CD4-positive, alpha-beta T cell treated with Interleukin-15 for 4 hours (primary cell): ENCODE results near the gene RPS6KA1.
"Not testable (repeated sequence)": the region's sequence is repeated elsewhere in the genome, so short reads cannot be mapped to it uniquely, and the experiment has no call there.

Source experiments
- DNase-seq: peaks from one replicate; pipeline ENCODE4 v3.0.0-alpha.2; 2020; ENCODE audit warnings: low spot score

Gene RPS6KA1

GRCh38 chr1:26529655-26530409 lies at the start of gene RPS6KA1:
TSS of gene RPS6KA1 (plus strand) at chr1:26529761. CDS start at chr1:26529921, 160 bp downstream.
- DNase-seq, result peak; percentile 54

- no peak for DNase-seq
Observed at GRCh38 chr1:26482921-26483320, 46.6 kb upstream of the RPS6KA1 start.

- no peak for DNase-seq
Observed at GRCh38 chr1:26483980-26484379, 45.6 kb upstream of the RPS6KA1 start.

GRCh38 chr1:26490155-26490554 lies 39.4 kb upstream of the RPS6KA1 start:
- DNase-seq, result no peak

- DNase-seq, result no peak
Observed at GRCh38 chr1:26493267-26493666, 36.3 kb upstream of the RPS6KA1 start.

- DNase-seq, result no peak
Observed at GRCh38 chr1:26493938-26494337, 35.6 kb upstream of the RPS6KA1 start.

- no peak for DNase-seq
Observed at GRCh38 chr1:26496861-26497260, 32.7 kb upstream of the RPS6KA1 start.

- DNase-seq, result no peak
Observed at GRCh38 chr1:26498894-26499293, 30.7 kb upstream of the RPS6KA1 start.

GRCh38 chr1:26500488-26501175 lies 28.9 kb upstream of the RPS6KA1 start:
- peak; percentile 90 for DNase-seq

- not testable (repeated sequence) for DNase-seq
Observed at GRCh38 chr1:26510711-26511110, 18.9 kb upstream of the RPS6KA1 start.

GRCh38 chr1:26515836-26516235 lies 13.7 kb upstream of the RPS6KA1 start:
- not testable (repeated sequence) for DNase-seq

GRCh38 chr1:26516987-26517765 lies 12.4 kb upstream of the RPS6KA1 start:
- no peak for DNase-seq

GRCh38 chr1:26517766-26518049 lies 11.9 kb upstream of the RPS6KA1 start:
- DNase-seq, result no peak

- DNase-seq, result no peak
Observed at GRCh38 chr1:26518355-26518754, 11.2 kb upstream of the RPS6KA1 start.

GRCh38 chr1:26520339-26520738 lies 9.2 kb upstream of the RPS6KA1 start:
- no peak for DNase-seq

GRCh38 chr1:26521669-26522030 lies 7.9 kb upstream of the RPS6KA1 start:
- DNase-seq, result no peak

GRCh38 chr1:26522073-26522472 lies 7.5 kb upstream of the RPS6KA1 start:
- DNase-seq, result no peak

- DNase-seq, result no peak
Observed at GRCh38 chr1:26524181-26524580, 5.4 kb upstream of the RPS6KA1 start.

GRCh38 chr1:26526287-26526686 lies 3.3 kb upstream of the RPS6KA1 start:
- no peak for DNase-seq

- no peak for DNase-seq
Observed at GRCh38 chr1:26529405-26529654, 231 bp upstream of the RPS6KA1 start.

- DNase-seq, result no peak
Observed at GRCh38 chr1:26530410-26530894, 891 bp downstream of the RPS6KA1 start.

- DNase-seq, result no peak
Observed at GRCh38 chr1:26530895-26531598, 1.5 kb downstream of the RPS6KA1 start.
